Gastroesophageal sphincter (tissue), 3 donors: ENCODE results near the gene CADPS2.

Experiments
- CTCF ChIP-seq, 4 experiments: fragments of 200-600 bp in 2 of 4; fragments of 450-650 bp in 2 of 4; sonication (generic) in 1 of 4; IDR thresholded peaks; one replicate each; pipeline ENCODE4 v1.5.1; 2017 to 2019; ENCODE audit warnings: antibody characterized with exemption in 4 of 4, mild to moderate bottlenecking in 2 of 4, moderate library complexity in 2 of 4
- EP300 ChIP-seq: sonication (generic); formaldehyde crosslinking; IDR thresholded peaks from one replicate; pipeline ENCODE4 v1.6.1; 2017; ENCODE audit warnings: antibody characterized with exemption, mild to moderate bottlenecking
- POLR2A ChIP-seq, 2 donors: fragments of 450-650 bp; IDR thresholded peaks; one replicate each; pipeline ENCODE4 v1.6.1; 2017; ENCODE audit warnings: antibody characterized with exemption in 2 of 2, mild to moderate bottlenecking in 2 of 2, moderate library complexity in 1 of 2
- POLR2AphosphoS5 ChIP-seq: sonication (generic); formaldehyde crosslinking; IDR thresholded peaks from one replicate; pipeline ENCODE4 v1.6.1; 2017; ENCODE audit warnings: antibody characterized with exemption

GRCh38 chr7:122864016-122864415 lies 22.2 kb downstream of the CADPS2 start:
- no peak for TF ChIP-seq CTCF (IDR thresholded peaks at IDR 0.05)
- TF ChIP-seq POLR2AphosphoS5, result no peak
- no peak for TF ChIP-seq EP300
- no peak for TF ChIP-seq POLR2A (IDR thresholded peaks at IDR 0.05)
